COLO668 (cell line): ENCODE measurements around the gene PXMP2.

Experiments used
- DNase-seq: peaks from one replicate; lab custom pipeline; 2025; ENCODE audit not compliant: unreplicated experiment; lab: John Stamatoyannopoulos, UW

The PXMP2 gene

DNA sequence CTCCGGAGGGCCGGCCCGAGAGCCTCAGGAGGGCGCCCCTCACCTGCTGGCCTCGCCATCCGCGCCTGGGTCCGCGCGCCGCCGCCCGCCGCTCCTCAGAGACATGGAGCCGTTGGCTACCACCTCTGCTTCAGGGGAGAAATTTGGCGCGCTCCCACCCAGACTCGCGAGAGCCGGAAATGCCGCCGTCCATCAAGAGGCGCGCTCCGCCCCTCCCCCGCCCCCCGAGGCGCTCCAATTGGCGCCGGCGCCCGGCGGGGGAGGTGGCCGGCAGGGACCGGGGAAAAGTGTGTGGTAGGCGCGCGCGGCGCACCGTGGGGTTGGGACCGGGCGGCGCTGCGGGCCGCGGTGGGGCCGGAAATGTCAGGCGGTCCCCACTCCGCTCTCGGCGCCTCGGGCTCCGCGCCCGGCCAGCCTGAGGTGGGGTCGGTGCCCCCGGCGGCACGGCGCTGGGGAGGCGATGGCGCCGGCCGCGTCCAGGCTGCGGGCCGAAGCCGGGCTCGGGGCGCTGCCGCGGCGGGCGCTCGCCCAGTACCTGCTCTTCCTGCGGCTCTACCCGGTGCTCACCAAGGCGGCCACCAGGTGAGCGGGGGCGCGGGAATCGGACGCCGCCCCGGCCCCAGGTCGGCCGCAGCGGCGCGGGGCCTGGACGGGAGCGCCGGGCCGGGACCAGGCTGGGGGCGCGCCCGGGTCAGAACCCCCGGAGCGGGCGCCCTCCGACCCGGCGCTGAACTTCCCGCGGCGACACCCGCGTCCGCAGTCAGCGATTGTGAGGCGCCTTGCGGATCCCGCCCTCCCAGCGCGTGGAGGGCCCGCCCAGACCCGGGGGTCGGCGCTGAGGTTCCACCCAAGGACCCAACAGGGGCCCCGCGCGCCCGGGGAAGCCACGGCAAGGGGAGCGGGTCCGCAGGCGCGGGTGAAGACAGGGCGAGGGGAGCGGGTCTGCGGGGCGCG lies at the start of gene PXMP2, which contains the start of gene POLE:
TSS of gene PXMP2 (plus strand) at position 377 of the 954 bp plus-strand sequence. CDS start at position 461, 84 bp downstream.
TSS of gene POLE (minus strand) at position 132 of the 954 bp plus-strand sequence. CDS start at position 105, 27 bp downstream.
- peak; percentile 96 for DNase-seq

DNA sequence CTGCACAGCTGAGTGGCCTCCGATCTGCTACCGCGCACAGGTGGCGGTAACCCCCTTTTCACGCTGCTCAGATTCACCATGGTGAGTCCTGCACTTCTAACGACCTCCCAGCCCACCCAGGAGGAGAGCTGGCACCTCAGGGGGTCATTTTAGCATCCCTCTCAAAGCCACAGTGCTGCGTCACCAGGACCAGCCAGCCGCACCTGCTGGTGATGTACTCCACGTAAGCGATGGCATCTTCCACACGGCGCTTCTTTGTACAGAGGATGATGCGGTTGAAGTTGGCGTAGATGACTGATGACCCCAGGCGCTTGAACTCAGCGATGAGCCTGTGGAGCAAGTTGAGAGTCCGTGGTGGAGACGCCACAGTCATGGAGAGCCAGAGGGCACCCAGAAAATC lies 49.6 kb upstream of the PXMP2 start:
- DNase-seq, result no peak

DNA sequence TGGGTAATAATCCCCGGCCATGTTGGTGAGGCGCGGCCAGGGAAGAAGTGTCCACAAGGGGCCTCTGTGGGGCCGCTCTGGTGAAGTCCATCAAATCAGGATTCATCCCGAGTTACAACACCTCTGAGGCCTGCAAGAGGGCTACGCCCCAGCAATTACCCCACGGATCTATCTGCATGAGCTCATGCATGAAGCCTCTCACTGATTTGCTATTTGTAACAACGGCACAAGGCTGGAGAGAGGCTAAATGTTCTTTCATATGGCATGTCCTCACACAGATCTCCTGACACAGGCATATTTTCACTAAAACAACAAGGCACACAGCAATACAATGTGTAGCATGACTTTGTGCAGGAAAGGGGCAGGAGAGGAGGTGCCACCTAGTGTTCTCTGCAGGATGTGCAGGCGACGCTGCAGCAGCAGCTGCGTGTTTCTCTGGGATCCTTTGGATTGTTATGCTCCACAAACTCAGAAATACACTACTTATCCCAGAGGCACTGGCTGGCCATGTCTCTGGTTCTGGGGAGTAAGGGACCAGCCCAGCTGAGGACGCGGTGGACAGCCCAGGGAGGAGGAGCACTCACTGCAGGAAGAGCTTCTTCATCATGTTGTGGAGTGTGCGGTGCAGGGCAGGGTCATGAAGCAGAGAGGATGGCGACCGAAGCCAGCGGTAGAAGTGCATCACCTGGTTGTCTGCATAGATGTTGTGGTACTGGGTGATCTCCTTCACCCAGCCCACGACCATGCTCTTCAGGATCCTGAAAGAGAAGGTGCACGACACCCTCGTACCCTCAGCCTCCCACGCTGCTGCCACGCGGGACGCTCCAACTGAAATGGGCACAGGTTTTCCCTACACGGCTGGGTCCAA lies 48.6 kb upstream of the PXMP2 start:
- peak; percentile 2 for DNase-seq

DNA sequence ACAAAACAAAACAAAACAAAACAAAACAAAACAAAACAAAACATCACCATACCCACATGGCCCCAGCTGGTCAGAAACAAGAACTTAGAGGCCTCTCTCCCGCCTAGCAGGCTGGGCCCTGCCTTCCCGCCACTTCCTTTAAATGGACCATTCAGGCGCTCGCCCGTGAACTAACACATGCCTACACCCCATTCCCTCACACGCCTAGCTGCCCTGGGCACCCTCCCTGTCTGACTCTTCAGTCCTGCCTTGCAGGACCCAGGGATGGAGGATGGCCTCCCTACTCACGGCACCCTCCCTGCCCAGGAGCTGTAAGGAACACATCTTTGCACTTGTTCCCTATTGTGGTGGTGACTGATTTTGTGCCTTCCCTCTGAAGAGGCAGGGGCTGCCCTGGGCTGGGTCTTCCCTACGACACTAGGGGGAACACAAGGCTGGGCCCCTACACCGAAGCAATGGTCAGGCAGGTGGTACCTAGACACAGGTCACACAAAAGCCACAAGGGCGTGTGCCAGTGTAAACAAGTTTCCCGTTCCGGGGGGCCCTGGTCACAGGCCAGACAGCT lies 47.3 kb upstream of the PXMP2 start:
- no peak for DNase-seq

DNA sequence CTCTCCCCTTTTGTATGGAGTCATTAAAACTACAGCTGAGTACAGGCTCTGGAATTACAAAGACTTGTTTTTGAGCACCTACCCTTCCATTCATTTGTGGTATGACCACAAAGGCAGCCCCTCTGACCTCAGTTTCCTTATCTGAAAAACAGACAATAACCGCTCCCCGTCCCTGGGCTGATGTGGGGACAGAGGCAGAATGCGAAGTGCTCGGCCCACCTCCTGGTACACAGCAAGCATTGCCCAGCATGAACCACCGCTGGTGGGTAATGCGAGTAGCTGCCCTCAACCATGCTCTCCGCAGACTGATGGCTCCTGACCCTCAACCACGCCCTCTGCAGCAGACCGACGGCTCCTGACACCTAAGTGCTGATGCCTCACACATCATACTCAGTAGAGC lies 46.5 kb upstream of the PXMP2 start:
- DNase-seq, result no peak

DNA sequence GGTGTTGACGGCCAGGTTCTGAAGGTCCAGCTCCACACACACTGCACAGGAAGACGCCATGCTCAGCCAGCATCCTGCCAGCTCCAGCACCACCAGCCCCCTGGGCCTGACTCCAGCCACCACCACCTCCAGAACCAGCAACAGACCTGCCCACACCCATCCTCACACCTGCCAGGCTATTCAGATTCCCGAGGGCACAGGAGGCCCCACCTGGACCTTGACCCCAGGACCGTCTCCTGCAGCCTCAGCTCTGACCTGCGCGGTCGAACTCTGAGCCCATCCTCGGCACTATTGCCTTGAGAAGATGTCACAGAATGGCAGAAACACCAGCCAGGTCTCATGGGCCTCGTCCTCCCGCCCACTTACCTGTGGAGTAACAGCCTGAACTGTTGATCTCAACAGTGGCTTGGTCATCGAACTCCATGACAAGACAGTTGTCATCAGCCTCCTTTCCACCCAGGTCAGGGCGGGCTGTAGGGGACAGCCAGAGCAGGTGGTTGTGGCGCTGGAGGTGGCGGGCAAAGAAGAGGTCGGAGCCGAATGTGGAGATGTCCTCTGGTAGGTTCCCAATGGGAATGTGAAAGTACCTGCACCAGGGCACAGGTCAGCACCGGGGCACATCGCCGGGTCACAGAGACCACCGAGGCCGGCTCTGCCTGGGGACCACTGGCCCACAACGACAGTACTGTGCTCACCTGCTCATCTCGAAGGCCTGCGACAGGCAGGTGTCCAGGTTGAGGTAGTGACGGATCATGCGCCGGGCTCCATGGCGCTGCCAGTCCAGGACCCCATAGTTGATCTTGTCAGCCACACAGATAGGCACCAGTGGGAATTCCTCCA lies 45.4 kb upstream of the PXMP2 start:
- no peak for DNase-seq

DNA sequence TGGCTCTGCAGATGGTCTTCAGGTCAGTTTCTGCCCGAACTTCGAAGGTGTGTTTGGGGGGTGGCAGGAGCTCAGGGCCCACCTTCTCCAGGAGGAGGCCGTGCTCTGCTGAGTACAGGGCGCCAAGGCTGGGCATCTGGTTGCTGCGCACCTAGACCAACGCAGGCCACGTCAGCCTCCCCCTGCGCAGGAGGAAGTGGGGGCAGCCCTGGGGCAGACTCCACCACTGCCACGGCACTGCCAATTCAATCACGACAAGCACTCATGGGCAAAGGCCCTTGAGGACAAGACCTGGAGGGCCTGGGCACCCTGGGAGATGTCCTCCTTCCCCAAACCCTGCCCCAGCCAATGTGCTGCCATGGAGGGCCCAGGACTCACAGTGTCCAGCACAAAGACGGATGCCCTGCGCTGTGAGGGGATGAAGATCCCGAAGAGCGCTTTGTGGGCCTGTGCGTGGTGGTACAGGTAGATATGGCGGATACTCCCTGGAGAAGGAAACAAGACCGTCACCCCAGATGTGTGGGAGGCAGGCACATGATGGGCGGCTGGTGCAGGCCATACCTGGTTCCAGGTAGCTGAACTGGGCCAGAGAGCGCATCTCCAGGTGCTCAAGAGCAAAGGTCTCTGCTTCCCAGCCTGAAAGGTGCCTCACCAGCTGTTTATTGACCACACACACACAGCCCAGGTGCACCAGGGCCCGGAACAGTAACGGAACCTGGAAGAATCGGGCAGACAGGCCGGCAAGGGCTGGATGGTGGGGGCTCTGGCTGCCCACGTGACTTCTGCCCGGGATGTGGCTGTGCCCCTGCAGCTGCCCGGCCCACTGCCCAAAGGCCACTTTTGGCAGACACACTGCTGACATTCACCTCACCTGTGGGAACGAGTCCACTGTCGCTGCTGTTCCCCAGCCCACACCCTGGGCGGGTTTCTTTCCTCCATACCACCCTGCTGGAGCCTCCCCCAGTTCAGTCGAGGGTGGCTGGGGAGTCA lies 44.2 kb upstream of the PXMP2 start:
- DNase-seq, result no peak

DNA sequence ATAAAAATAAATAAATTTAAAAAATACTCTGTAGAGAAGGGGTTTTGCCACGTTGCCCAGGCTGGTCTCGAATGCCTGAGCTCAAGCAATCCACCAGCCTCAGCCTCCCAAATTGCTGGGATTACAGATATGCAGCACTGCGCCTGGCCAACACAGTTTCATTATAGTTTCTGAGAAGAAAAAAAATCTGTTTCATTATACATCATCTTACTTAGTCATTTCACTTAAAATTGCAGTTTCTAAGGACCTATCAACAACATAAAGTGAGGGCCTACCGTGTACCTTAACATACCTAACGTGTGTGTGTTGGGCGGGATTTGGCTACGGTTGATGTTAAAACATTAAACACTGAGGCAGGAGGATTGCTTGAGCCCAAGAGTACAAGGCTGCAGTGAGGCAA lies 40.5 kb upstream of the PXMP2 start:
- DNase-seq, result no peak

DNA sequence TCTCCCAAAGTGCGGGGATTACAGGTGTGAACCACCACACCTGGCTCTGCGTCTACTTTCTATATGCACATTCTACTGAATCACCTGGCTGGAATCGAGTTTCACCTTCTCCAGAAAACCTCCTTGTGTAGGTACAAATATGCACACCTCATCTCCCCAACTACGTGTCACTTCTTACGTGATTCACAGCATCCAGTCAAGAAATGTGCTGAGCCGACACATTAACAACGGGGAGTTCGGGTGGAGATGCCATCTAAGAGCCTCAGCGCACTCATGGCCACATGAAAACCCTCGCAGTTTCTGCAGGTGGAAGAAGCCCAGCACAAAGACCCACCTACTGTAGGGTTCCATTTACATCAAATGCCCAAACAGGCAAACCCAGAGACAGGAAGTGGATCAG lies 39.5 kb upstream of the PXMP2 start:
- no peak for DNase-seq

DNA sequence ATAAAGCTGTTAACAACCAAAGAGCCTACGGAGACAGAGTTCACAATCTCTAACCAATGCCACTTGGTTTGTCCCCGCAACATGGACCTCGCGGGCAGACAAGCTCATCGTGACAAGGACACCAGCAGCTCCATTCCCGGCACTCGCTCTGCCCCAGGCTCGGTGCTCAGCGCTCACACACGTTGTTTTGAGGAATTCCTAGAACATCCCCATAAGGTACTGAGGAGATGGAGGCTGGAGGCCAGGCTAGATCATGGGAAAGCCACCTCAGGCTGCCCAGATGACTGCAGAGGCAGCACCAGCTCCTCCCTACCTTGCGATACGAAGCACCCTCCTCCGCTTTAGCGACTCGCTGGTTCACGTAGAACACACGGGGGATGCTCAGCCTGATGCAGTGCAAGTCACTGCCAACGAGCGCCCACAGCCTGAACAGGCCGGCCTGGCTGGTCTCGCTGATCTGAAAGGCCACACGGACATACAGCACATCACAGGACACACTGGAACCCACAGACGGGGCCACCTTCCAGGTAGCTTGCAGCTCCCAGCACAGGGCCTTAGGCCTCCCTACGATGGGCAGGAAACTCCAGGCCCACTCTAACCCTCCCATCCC lies 38.7 kb upstream of the PXMP2 start:
- no peak for DNase-seq

DNA sequence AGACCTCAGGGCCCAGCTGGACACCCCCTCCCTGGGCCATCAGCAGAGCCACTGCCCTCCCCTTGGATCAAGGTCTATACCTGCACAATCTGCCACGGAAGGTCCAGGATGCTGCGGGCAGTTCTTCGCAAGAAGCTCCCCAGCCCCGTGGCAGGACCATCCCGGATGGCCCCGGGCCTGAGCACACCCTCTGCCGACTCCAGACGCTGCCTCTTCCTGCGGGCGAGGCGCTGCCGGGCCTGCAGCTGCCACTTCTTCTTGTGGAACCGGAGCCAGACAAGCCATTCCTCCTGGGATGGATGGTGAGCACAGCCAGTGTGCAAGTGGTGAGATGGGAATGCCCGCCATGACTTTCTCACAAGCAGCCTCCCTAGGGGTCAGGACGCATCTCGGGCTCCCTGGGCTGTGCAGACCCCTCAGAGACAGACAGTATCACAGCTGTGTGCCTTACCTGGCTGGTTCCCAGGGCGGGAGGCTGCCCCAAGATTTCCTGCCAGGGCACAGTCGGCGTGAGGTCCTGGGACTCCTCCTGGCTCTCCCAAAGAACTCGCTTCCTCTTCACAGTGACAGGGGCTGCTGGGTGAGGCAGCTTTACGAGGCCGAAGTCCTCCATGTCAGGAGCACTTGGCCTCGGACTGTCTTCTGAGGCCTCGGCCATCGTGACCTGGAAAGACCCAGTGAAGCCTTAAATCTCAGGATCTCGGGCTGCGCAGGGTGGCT lies 38.0 kb upstream of the PXMP2 start:
- no peak for DNase-seq

DNA sequence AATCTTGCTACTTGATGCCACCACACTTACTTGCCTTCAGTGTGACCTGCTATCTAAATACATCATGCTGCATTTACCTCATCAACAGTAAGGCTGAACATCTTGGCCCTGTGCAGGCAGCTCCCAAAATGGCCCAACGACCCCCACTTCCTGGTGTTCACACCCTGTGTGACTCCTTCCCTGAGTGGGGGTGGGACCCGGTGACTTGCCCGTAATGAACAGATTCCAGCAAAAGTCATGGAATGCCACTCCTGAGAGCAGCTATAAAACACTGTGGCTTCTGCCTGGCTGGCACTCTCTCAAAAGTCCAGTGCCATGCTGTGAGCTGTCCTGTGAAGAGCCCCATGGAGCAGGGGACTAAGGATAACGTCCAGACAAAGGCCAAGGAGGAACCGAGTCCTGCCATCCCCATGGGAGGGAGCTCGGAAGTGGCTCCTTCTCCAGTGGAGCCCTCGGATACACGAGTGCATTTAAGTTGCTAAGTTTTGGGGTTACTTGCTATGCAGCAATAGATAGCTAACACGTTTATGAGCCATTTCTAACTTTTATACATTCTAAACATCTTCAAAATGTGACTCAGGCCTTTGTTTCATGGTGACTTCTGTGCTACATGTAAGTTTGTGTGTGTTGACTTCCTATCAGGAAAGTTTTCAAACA lies 35.8 kb upstream of the PXMP2 start:
- DNase-seq, result no peak

DNA sequence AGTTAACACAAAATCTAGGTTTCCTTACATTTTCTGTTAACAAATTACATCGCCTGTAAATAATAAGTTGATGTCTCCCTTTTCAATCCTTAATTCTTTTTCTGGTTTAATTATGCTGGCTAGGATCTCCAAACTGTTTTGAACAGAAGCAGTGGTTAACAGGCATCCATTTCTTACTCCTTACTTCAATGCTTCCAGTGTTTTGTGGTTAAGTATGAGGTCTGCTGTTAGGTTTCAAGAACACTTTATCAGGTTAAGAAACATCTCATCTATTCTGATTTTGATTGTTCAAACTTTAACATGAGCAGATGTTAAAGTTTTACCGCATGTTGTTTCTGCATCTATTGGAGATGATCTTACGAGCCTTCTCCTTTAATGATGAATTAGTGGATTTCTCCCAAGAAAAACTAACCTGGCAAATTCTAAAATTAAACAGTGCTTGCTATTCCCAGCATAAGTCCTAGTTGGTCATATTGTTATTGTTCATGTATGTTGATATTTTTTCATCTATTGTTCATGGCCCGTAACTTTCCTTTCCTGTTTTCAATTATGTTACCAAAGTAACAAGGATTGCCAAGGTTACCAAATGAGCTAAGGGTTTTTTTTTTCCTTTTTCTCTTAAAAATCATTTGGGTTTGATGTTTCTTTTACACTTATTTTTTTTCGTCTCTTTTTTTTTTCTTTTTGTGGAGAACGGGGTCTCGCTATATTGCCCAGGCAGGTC lies 33.7 kb upstream of the PXMP2 start:
- DNase-seq, result no peak

DNA sequence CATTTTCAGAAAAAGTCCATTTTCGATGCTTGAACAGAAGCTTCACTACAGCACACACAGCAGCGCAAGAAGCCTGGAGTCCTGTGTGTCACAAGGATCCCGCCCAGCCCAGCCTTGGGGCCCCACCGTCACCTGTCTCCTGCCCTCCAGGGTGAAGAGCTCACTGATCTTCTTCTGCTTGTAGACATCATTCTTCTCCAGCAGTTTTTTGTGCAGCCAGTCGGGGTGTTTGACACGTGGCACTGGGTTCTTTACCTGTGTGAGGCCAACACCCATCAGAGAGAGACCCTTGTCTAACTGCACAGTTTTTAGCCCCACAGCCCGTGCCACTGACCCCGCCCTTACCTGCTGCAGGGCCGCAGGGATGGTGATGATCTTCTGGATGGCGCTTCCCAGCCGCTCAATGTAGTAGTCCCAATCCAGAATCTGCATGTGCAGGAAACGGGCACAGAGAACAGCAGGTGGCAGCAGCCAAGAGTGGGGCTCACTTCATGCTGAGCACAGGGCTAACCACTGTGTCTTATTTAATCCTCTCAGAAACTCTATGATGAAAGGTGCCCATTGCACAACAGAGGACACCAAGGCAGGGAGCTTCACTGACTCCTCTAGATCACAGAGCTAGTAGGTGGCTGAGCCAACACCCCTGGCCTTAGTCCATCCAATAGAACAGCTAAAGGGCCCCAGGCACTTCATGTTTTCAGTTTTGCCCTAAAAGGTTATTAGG lies 30.2 kb upstream of the PXMP2 start:
- DNase-seq, result no peak

DNA sequence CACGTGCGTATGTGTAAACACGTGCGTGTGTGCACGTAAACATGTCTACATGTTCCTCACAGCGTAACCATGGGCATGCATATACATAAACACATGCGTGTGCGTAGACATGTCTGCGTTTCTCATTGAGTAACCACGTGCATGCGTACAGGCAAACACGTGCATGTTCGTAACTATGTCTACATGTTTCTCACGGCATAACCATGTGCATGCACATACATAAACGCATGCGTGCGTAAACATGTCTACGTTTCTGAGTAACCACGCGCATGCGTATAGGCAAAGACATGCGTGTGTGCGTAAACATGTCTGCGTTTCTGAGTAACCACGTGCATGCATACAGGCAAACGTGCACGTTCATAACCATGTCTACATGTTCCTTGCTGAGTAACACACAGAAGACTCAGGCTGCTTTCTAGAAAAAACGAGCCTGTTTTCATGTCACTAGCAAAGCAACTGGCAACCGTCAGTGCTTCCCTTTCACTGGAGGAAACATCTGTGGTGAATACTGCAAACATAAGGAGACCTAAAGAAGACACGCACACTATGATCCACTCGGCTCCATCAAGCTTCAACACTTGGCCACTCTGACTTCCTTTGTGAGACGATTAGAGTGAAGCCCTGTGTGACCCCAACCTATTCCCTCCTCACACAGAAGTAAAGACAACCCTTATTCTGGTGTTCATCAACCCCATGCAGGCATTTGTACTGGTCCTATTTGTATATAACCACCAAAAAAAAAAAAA lies 29.1 kb upstream of the PXMP2 start:
- DNase-seq, result no peak

DNA sequence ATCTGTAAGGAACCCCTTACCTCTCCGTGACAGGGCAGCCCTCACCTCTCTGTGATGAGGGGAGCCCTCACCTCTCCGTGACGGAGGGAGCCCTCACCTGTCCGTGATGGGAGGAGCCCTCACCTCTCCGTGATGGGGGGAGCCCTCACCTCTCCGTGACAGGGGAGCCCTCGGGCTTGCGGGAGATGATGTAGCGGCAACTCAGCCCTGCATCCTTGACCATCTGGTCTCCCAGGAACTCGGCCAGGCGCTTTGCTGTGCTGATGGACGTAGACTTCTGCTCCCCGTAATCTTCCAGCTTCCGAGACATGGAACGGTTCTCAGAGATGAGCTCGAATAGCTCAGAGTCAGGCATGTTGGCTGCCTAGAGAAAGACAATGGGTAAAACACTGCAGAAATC lies 28.2 kb upstream of the PXMP2 start:
- DNase-seq, result no peak
